Loucy (cell line): ENCODE results near the gene HBS1L.

Experiments
- CTCF ChIP-seq: fragments of 200-600 bp; sonication (generic); conservative IDR thresholded peaks from 2 replicates; pipeline ENCODE4 v1.5.1; 2014; ENCODE audit warnings: mild to moderate bottlenecking, antibody characterized with exemption, low read length
- EZH2phosphoT487 ChIP-seq: fragments of 200-600 bp; IDR thresholded peaks from 2 replicates; pipeline ENCODE4 v1.6.1; 2018; ENCODE audit warnings: antibody characterized with exemption, mild to moderate bottlenecking, moderate library complexity, borderline replicate concordance

GRCh38 chr6:134974370-134974769 is 80.3 kb downstream of the HBS1L start:
- no peak for TF ChIP-seq CTCF
- TF ChIP-seq EZH2phosphoT487: no peak
